GM19468 (cell line): ENCODE data around the gene SFTPB.

Experiments used
- ATAC-seq: cut with Tn5 transposase; IDR thresholded peaks from one replicate; pipeline ENCODE4 v1.9.1; 2021; ENCODE audit warnings: mild to moderate bottlenecking, moderate library complexity, moderate number of reproducible peaks; ENCODE audit not compliant: unreplicated experiment; ENCODE audit errors: extremely low read depth

Gene SFTPB

GRCh38 chr2:85703329-85703728 lies 35.3 kb upstream of the SFTPB start:
- no peak for ATAC-seq

- ATAC-seq: no peak
Observed at GRCh38 chr2:85702800-85703199, 34.8 kb upstream of the SFTPB start.

- no peak for ATAC-seq
Observed at GRCh38 chr2:85702172-85702571, 34.2 kb upstream of the SFTPB start.

GRCh38 chr2:85699325-85699724 lies 31.3 kb upstream of the SFTPB start:
- no peak for ATAC-seq

GRCh38 chr2:85698880-85699254 lies 30.9 kb upstream of the SFTPB start:
- no peak for ATAC-seq

- no peak for ATAC-seq
Observed at GRCh38 chr2:85698184-85698879, 30.3 kb upstream of the SFTPB start.

- ATAC-seq: no peak
Observed at GRCh38 chr2:85697716-85698115, 29.7 kb upstream of the SFTPB start.

GRCh38 chr2:85697096-85697495 lies 29.1 kb upstream of the SFTPB start:
- no peak for ATAC-seq

GRCh38 chr2:85695691-85696668 lies 28.0 kb upstream of the SFTPB start:
- ATAC-seq: no peak

- ATAC-seq: no peak
Observed at GRCh38 chr2:85695121-85695520, 27.1 kb upstream of the SFTPB start.

GRCh38 chr2:85694052-85695025 lies 26.3 kb upstream of the SFTPB start, which contains the start of gene GNLY:
Gene GNLY, plus strand, starts transcription at chr2:85694358. Its CDS starts 61 bp downstream, at chr2:85694419.
- no peak for ATAC-seq

GRCh38 chr2:85692039-85692645 lies 24.1 kb upstream of the SFTPB start:
- ATAC-seq: no peak

GRCh38 chr2:85690932-85691331 lies 22.9 kb upstream of the SFTPB start:
- ATAC-seq: no peak

- ATAC-seq: no peak
Observed at GRCh38 chr2:85684806-85685205, 16.8 kb upstream of the SFTPB start.

- no peak for ATAC-seq
Observed at GRCh38 chr2:85684380-85684779, 16.4 kb upstream of the SFTPB start.

GRCh38 chr2:85682378-85682777 lies 14.4 kb upstream of the SFTPB start:
- ATAC-seq: no peak

- no peak for ATAC-seq
Observed at GRCh38 chr2:85681776-85682175, 13.8 kb upstream of the SFTPB start.

- no peak for ATAC-seq
Observed at GRCh38 chr2:85681372-85681763, 13.4 kb upstream of the SFTPB start.

GRCh38 chr2:85680707-85681371 lies 12.8 kb upstream of the SFTPB start:
- ATAC-seq: no peak
